GM23338 (cell line): Measurements from ENCODE around the gene MEF2D. TPM values are rescaled to one million over a fixed set of nuclear protein-coding genes. Genes with fewer than 3 reads are reported as not detected.

Experiments
- ATAC-seq: fragments of 200-7000 bp; cut with Tn5 transposase; 3 replicates; pipeline ENCODE4 v1.9.1; 2020
- DNase-seq: peaks from one replicate; pipeline ENCODE4 v3.0.0-alpha.2; 2015; ENCODE audit warnings: low spot score
- H2AFZ ChIP-seq: fragments of 200-600 bp; sonication (generic); 2 replicates; pipeline ENCODE4 v1.8.0; 2016; ENCODE audit warnings: antibody characterized with exemption, mild to moderate bottlenecking, moderate library complexity
- H3F3A ChIP-seq: fragments of 200-600 bp; sonication (generic); replicated peaks from 2 replicates; pipeline ENCODE4 v1.8.0; 2017; ENCODE audit warnings: antibody characterized with exemption, mixed run types, low read depth
- H3K27ac ChIP-seq: fragments of 200-600 bp; sonication (generic); 2 replicates; pipeline ENCODE4 v1.6.1; 2016; ENCODE audit warnings: low read depth
- H3K27me3 ChIP-seq: fragments of 200-600 bp; sonication (generic); 2 replicates; pipeline ENCODE4 v1.8.0; 2016; ENCODE audit warnings: mild to moderate bottlenecking, mixed run types, moderate library complexity; ENCODE audit not compliant: insufficient read depth
- H3K36me3 ChIP-seq: fragments of 200-600 bp; sonication (generic); 2 replicates; pipeline ENCODE4 v1.8.0; 2016; ENCODE audit warnings: mild to moderate bottlenecking; ENCODE audit not compliant: insufficient read depth
- H3K4me1 ChIP-seq: fragments of 200-600 bp; sonication (generic); 2 replicates; pipeline ENCODE4 v1.8.0; 2016; ENCODE audit warnings: mild to moderate bottlenecking, moderate library complexity; ENCODE audit not compliant: insufficient read depth
- H3K4me2 ChIP-seq: fragments of 200-600 bp; sonication (generic); 2 replicates; pipeline ENCODE4 v1.7.1; 2017; ENCODE audit warnings: mixed run types
- H3K4me3 ChIP-seq: fragments of 200-600 bp; sonication (generic); 2 replicates; pipeline ENCODE4 v1.6.1; 2016; ENCODE audit warnings: mixed run types
- H3K79me2 ChIP-seq: fragments of 200-600 bp; sonication (generic); replicated peaks from 2 replicates; pipeline ENCODE4 v1.8.0; 2017; ENCODE audit warnings: mild to moderate bottlenecking; ENCODE audit not compliant: insufficient read depth
- H3K9me2 ChIP-seq: fragments of 200-600 bp; sonication (generic); 2 replicates; pipeline ENCODE4 v1.8.0; 2017; ENCODE audit not compliant: insufficient read depth
- H4K20me1 ChIP-seq: fragments of 200-600 bp; sonication (generic); replicated peaks from 2 replicates; pipeline ENCODE4 v1.8.0; 2017; ENCODE audit warnings: mild to moderate bottlenecking; ENCODE audit not compliant: insufficient read depth
- H3K27ac Mint-ChIP-seq: 2 replicates; pipeline ENCODE4 v1.8.0; 2020; ENCODE audit warnings: inconsistent platforms, mild to moderate bottlenecking, moderate library complexity, mixed read lengths
- H3K27me3 Mint-ChIP-seq: 3 replicates; pipeline ENCODE4 v1.8.0; 2022; ENCODE audit warnings: low read depth, mild to moderate bottlenecking, moderate library complexity, mixed read lengths, inconsistent platforms; ENCODE audit not compliant: insufficient read depth, poor library complexity
- H3K36me3 Mint-ChIP-seq: 3 replicates; pipeline ENCODE4 v1.8.0; 2021; ENCODE audit warnings: low read depth, mild to moderate bottlenecking, inconsistent platforms, moderate library complexity, mixed read lengths
- H3K4me1 Mint-ChIP-seq: 3 replicates; pipeline ENCODE4 v1.8.0; 2020; ENCODE audit warnings: mild to moderate bottlenecking, inconsistent platforms, mixed read lengths
- H3K4me3 Mint-ChIP-seq: 3 replicates; pipeline ENCODE4 v1.8.0; 2021; ENCODE audit warnings: moderate library complexity, mild to moderate bottlenecking, inconsistent platforms, mixed read lengths
- H3K9me3 Mint-ChIP-seq: 3 replicates; pipeline ENCODE4 v1.8.0; 2020; ENCODE audit warnings: moderate library complexity, mild to moderate bottlenecking, inconsistent platforms, mixed read lengths
- CREB1 ChIP-seq: fragments of 250-450 bp; sonication (Bioruptor Pico); IDR thresholded peaks from 2 replicates; pipeline ENCODE4 v1.5.0; 2020; ENCODE audit warnings: low read depth, mild to moderate bottlenecking, moderate library complexity
- EZH2 ChIP-seq: fragments of 200-600 bp; sonication (generic); IDR thresholded peaks from one replicate; pipeline ENCODE4 v1.8.0; 2017; ENCODE audit warnings: antibody characterized with exemption, mild to moderate bottlenecking, low read depth; ENCODE audit not compliant: unreplicated experiment
- EZH2phosphoT487 ChIP-seq: fragments of 200-600 bp; sonication (generic); IDR thresholded peaks from one replicate; pipeline ENCODE4 v1.8.1; 2018; ENCODE audit warnings: antibody characterized with exemption; ENCODE audit not compliant: unreplicated experiment
- JUNB ChIP-seq: IDR thresholded peaks from one replicate; pipeline ENCODE4 v1.6.1; 2016; ENCODE audit warnings: antibody characterized with exemption; ENCODE audit not compliant: unreplicated experiment
- POLR2AphosphoS5 ChIP-seq: IDR thresholded peaks from 2 replicates; pipeline ENCODE4 v1.6.1; 2016; ENCODE audit warnings: antibody characterized with exemption, low read depth
- ZNF331 ChIP-seq: fragments of 250-450 bp; sonication (Bioruptor Pico); IDR thresholded peaks from 2 replicates; pipeline ENCODE4 v1.5.0; 2020; ENCODE audit warnings: low read depth, mild to moderate bottlenecking, moderate library complexity
- polyA plus RNA-seq: library from polyadenylated mRNA; unstranded; fragments of >200 nt; fragmentation: Nextera tagmentation; extraction: Ambion mirVana; gene quantifications from 2 replicates; pipeline ENCODE4 v1.2.1, GENCODE V29; 2016
- total RNA-seq: library from RNA; depleted of rRNA; stranded (reverse); fragments of >200 nt; shearing (Covaris generic); gene quantifications from 2 replicates; pipeline ENCODE4 v1.2.3, GENCODE V29; 2014
- TF ChIP-seq, protein P1 (sequence below): fragments of 250-450 bp; sonication (Bioruptor Pico); IDR thresholded peaks from 2 replicates; pipeline ENCODE4 v1.5.0; 2020; ENCODE audit warnings: mild to moderate bottlenecking, moderate library complexity
- TF ChIP-seq, protein P2 (sequence below), 2 experiments: fragments of 200-600 bp in 1 of 2; sonication (generic) in 1 of 2; conservative IDR thresholded peaks; 2 replicates each; pipeline versions ENCODE4 v1.5.1 to v1.6.1; 2016 to 2017; ENCODE audit warnings: antibody characterized with exemption in 2 of 2, low read depth in 2 of 2, mild to moderate bottlenecking in 2 of 2, moderate library complexity in 1 of 2
- TF ChIP-seq, protein P3 (sequence below): IDR thresholded peaks from 2 replicates; pipeline ENCODE4 v1.6.1; 2016; ENCODE audit warnings: antibody characterized with exemption

MEF2D gene
- total and polyA plus RNA-seq, 2 experiments from 2014 or later = 10.6 to 15.5 TPM

DNA sequence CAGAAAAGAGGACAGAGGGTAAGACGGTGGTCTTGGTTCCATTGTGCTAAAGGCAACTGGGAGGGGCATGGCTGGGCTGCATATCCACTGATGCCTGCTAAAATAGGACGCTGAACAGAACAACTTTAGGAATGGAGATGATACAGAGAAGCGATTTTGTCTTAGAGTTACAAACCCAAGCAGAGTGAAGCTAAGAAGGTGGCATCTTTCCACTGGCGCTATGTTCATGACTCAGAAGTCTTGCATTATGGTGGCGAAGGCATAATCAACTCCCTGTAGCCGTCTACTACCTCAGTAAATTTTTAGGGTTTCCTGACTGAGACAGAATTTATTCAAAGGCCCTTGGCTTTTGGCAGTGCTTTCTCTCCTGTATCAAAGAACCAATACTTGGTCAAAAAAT lies 57.3 kb downstream of the MEF2D start (continued):
- TF ChIP-seq, protein P1, sequence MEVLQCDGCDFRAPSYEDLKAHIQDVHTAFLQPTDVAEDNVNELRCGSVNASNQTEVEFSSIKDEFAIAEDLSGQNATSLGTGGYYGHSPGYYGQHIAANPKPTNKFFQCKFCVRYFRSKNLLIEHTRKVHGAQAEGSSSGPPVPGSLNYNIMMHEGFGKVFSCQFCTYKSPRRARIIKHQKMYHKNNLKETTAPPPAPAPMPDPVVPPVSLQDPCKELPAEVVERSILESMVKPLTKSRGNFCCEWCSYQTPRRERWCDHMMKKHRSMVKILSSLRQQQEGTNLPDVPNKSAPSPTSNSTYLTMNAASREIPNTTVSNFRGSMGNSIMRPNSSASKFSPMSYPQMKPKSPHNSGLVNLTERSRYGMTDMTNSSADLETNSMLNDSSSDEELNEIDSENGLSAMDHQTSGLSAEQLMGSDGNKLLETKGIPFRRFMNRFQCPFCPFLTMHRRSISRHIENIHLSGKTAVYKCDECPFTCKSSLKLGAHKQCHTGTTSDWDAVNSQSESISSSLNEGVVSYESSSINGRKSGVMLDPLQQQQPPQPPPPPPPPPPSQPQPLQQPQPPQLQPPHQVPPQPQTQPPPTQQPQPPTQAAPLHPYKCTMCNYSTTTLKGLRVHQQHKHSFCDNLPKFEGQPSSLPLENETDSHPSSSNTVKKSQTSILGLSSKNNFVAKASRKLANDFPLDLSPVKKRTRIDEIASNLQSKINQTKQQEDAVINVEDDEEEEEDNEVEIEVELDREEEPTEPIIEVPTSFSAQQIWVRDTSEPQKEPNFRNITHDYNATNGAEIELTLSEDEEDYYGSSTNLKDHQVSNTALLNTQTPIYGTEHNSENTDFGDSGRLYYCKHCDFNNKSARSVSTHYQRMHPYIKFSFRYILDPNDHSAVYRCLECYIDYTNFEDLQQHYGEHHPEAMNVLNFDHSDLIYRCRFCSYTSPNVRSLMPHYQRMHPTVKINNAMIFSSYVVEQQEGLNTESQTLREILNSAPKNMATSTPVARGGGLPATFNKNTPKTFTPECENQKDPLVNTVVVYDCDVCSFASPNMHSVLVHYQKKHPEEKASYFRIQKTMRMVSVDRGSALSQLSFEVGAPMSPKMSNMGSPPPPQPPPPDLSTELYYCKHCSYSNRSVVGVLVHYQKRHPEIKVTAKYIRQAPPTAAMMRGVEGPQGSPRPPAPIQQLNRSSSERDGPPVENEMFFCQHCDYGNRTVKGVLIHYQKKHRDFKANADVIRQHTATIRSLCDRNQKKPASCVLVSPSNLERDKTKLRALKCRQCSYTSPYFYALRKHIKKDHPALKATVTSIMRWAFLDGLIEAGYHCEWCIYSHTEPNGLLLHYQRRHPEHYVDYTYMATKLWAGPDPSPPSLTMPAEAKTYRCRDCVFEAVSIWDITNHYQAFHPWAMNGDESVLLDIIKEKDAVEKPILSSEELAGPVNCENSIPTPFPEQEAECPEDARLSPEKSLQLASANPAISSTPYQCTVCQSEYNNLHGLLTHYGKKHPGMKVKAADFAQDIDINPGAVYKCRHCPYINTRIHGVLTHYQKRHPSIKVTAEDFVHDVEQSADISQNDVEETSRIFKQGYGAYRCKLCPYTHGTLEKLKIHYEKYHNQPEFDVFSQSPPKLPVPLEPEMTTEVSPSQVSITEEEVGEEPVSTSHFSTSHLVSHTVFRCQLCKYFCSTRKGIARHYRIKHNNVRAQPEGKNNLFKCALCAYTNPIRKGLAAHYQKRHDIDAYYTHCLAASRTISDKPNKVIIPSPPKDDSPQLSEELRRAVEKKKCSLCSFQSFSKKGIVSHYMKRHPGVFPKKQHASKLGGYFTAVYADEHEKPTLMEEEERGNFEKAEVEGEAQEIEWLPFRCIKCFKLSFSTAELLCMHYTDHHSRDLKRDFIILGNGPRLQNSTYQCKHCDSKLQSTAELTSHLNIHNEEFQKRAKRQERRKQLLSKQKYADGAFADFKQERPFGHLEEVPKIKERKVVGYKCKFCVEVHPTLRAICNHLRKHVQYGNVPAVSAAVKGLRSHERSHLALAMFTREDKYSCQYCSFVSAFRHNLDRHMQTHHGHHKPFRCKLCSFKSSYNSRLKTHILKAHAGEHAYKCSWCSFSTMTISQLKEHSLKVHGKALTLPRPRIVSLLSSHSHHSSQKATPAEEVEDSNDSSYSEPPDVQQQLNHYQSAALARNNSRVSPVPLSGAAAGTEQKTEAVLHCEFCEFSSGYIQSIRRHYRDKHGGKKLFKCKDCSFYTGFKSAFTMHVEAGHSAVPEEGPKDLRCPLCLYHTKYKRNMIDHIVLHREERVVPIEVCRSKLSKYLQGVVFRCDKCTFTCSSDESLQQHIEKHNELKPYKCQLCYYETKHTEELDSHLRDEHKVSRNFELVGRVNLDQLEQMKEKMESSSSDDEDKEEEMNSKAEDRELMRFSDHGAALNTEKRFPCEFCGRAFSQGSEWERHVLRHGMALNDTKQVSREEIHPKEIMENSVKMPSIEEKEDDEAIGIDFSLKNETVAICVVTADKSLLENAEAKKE (CRISPR knock-in tag) = no peak
- TF ChIP-seq JUNB = no peak
- TF ChIP-seq EZH2 = no peak
- TF ChIP-seq, protein P2, sequence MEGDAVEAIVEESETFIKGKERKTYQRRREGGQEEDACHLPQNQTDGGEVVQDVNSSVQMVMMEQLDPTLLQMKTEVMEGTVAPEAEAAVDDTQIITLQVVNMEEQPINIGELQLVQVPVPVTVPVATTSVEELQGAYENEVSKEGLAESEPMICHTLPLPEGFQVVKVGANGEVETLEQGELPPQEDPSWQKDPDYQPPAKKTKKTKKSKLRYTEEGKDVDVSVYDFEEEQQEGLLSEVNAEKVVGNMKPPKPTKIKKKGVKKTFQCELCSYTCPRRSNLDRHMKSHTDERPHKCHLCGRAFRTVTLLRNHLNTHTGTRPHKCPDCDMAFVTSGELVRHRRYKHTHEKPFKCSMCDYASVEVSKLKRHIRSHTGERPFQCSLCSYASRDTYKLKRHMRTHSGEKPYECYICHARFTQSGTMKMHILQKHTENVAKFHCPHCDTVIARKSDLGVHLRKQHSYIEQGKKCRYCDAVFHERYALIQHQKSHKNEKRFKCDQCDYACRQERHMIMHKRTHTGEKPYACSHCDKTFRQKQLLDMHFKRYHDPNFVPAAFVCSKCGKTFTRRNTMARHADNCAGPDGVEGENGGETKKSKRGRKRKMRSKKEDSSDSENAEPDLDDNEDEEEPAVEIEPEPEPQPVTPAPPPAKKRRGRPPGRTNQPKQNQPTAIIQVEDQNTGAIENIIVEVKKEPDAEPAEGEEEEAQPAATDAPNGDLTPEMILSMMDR (conservative IDR thresholded peaks at IDR 0.05; ENCODE audit: low read depth in 2 of 2) = no peak
- no peak for TF ChIP-seq POLR2AphosphoS5

DNA sequence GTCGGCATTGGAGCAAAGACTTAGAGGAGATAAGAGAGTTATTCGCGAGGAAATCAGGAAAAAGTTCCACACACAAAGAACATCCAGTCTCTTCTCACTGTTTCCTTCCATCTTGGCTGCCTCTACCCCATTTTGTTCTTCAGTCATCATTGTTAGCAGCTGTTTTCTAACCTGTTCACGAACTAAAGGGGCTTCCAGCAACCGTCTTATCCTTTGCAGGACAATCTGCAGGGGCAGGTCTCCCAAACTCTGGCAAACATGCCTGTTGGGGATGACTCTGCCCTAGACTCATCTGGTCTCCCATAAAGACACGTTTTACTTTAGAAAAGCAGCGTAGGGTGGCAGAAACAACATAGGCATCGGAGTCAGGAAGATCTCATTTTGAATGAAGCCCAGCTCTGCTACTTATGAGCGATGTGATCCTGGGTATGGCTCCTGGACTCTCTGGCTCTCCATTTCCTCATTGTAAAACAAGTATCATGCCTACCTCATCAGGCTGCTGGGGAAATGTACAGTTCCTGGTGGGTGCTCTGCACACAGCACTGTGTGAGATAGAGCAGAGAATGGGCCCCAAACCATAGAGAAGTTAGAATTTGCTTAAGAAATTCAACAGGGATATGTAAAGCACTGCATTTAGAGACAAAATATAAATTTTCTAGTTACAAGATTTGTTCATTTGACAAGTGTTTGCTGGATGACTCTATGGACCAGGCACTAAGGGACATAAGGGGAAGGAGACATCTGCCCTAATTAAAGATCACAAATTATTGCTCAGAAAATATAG lies 59.7 kb downstream of the MEF2D start:
- DNase-seq (peak; percentile 8), ATAC-seq (no peak)
- no peak overlapping the region for H2AFZ ChIP-seq
- H3K4me3 ChIP-seq = peak overlapping the region; percentile 45
- Mint-ChIP-seq H3K9me3 (no peaks in the 10 kb centered on the region; the same call in 2 of the 3 replicates), H3K4me1 (peaks cover 39% of the 10 kb centered on the region), H3K27me3 (peaks cover 79% of the 10 kb centered on the region), H3K27ac (no peak overlapping the region), H3K4me3 (peak overlapping the region; percentile 64), H3K36me3 (no peaks in the 10 kb centered on the region; the same call in 2 of the 3 replicates)
- no peaks in the 10 kb centered on the region for H3K79me2 ChIP-seq
- H3K4me2 ChIP-seq = peak overlapping the region; percentile 75
- H3K9me2 ChIP-seq = no peaks in the 10 kb centered on the region
- H3F3A ChIP-seq = peaks cover 41% of the 10 kb centered on the region; the same call in 1 of the 2 replicates
- H3K36me3 ChIP-seq = no peaks in the 10 kb centered on the region
- H3K27ac ChIP-seq = no peak overlapping the region
- peaks cover 45% of the 10 kb centered on the region for H3K4me1 ChIP-seq
- peaks cover 90% of the 10 kb centered on the region for H3K27me3 ChIP-seq
- peaks cover 18% of the 10 kb centered on the region for H4K20me1 ChIP-seq
- TF ChIP-seq ZNF331 (CRISPR knock-in tag) = no peak
- TF ChIP-seq EZH2phosphoT487 = peak; percentile 29
- TF ChIP-seq, protein P2 (conservative IDR thresholded peaks at IDR 0.05; ENCODE audit: low read depth in 2 of 2) = no peak
- no peak for TF ChIP-seq CREB1 (CRISPR knock-in tag)
- TF ChIP-seq, protein P3, sequence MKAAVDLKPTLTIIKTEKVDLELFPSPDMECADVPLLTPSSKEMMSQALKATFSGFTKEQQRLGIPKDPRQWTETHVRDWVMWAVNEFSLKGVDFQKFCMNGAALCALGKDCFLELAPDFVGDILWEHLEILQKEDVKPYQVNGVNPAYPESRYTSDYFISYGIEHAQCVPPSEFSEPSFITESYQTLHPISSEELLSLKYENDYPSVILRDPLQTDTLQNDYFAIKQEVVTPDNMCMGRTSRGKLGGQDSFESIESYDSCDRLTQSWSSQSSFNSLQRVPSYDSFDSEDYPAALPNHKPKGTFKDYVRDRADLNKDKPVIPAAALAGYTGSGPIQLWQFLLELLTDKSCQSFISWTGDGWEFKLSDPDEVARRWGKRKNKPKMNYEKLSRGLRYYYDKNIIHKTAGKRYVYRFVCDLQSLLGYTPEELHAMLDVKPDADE = no peak
- TF ChIP-seq EZH2 = peak; percentile 52
